Subcutaneous adipose tissue (tissue), 4 donors: ENCODE measurements around the gene CLK4. TPM values are rescaled to one million over a fixed set of nuclear protein-coding genes. Genes with fewer than 3 reads are reported as not detected.

Source experiments
- CTCF ChIP-seq: fragments of 450-650 bp; IDR thresholded peaks from one replicate; pipeline ENCODE4 v1.5.1; 2016; ENCODE audit warnings: low read depth, mild to moderate bottlenecking, control low read depth, antibody characterized with exemption, moderate library complexity
- total RNA-seq, 4 donors: library from RNA; depleted of rRNA; stranded (reverse); fragments of >200 nt; gene quantifications; one replicate each; pipeline ENCODE4 v1.1.0, GENCODE V29; 2016

Gene CLK4
- total RNA-seq, 4 donors from 2014 or later = 51.7 to 67.2 (median 59.7) TPM

- TF ChIP-seq CTCF = no peak
Observed at GRCh38 chr5:178583279-178583678, 43.6 kb downstream of the CLK4 start.

GRCh38 chr5:178582291-178582690 lies 44.6 kb downstream of the CLK4 start:
- no peak for TF ChIP-seq CTCF

- TF ChIP-seq CTCF = no peak
Observed at GRCh38 chr5:178581621-178582020, 45.2 kb downstream of the CLK4 start.

- no peak for TF ChIP-seq CTCF
Observed at GRCh38 chr5:178580271-178580955, 46.4 kb downstream of the CLK4 start.

- TF ChIP-seq CTCF = no peak
Observed at GRCh38 chr5:178577944-178578343, 48.9 kb downstream of the CLK4 start.

GRCh38 chr5:178577376-178577839 lies 49.4 kb downstream of the CLK4 start:
- no peak for TF ChIP-seq CTCF

GRCh38 chr5:178576591-178577351 lies 50.1 kb downstream of the CLK4 start:
- no peak for TF ChIP-seq CTCF
